ENCODE results near the gene LBX2. TPM values are rescaled to one million over a fixed set of nuclear protein-coding genes. Genes with fewer than 3 reads are reported as not detected.
A peak's percentile ranks its signal among the peaks of the same experiment; 100 is the strongest.

Gene LBX2
- total RNA-seq, 1 donor from 2014 or later = 0.40 TPM

- intact Hi-C loops (cut with micrococcal nuclease) = loop anchor here (2.0 kb wide), 1 partner anchor 281 kb away; no protein-coding TSS in a partner anchor
- Mint-ChIP-seq H3K4me1 (peaks cover 29% of the 10 kb centered on the region), H3K9me3 (no peaks in the 10 kb centered on the region), H3K27me3 (no peaks in the 10 kb centered on the region), H3K4me3 (peak overlapping the region; percentile 96), H3K36me3 (ENCODE audit: low read depth) (peaks cover 43% of the 10 kb centered on the region), H3K27ac (peak overlapping the region; percentile 92)
- no peak for DNase-seq
Measured at GRCh38 chr2:74531666-74532065, 32.3 kb upstream of the LBX2 start.

- intact Hi-C loops (cut with micrococcal nuclease) = loop anchor here (1.0 kb wide), 1 partner anchor 19 kb away; no protein-coding TSS in a partner anchor
- DNase-seq = peak; percentile 85
- Mint-ChIP-seq H3K27me3 (no peaks in the 10 kb centered on the region), H3K36me3 (ENCODE audit: low read depth) (peaks cover 53% of the 10 kb centered on the region), H3K4me1 (peaks cover 35% of the 10 kb centered on the region), H3K9me3 (no peaks in the 10 kb centered on the region), H3K27ac (peak overlapping the region; percentile 92), H3K4me3 (peak overlapping the region; percentile 96)
Measured at GRCh38 chr2:74530239-74531187, 31.1 kb upstream of the LBX2 start.

- peak within 1 kb of the TSS; percentile 96 for H3K4me3 Mint-ChIP-seq
- DNase-seq = peak; percentile 97
Measured at GRCh38 chr2:74529357-74530238, 30.2 kb upstream of the LBX2 start, which contains the start of the genes AUP1 and HTRA2. Gene AUP1 (minus strand): TSS chr2:74529706. CDS start chr2:74529629, 77 bp downstream. Gene HTRA2 (plus strand): TSS chr2:74529933. CDS start chr2:74530007, 74 bp downstream.

GRCh38 chr2:74528600-74529356, 29.4 kb upstream of the LBX2 start:
- intact Hi-C loops (cut with micrococcal nuclease) = loop anchor here (1.0 kb wide), 8 partner anchors 11 to 430 kb away; partner anchors contain the start of genes DOK1, INO80B, MRPL53 and POLE4
- H3K9me3 Mint-ChIP-seq = no peaks in the 10 kb centered on the region
- peak overlapping the region; percentile 96 for H3K27ac Mint-ChIP-seq
- peaks cover 35% of the 10 kb centered on the region for H3K4me1 Mint-ChIP-seq
- no peak for DNase-seq
- peaks cover 56% of the 10 kb centered on the region for H3K36me3 Mint-ChIP-seq (ENCODE audit: low read depth)
- H3K27me3 Mint-ChIP-seq = no peaks in the 10 kb centered on the region
- peak overlapping the region; percentile 96 for H3K4me3 Mint-ChIP-seq

More at GRCh38 chr2:74529357-74530238, 30.2 kb upstream of the LBX2 start, which contains the start of the genes AUP1 and HTRA2:
- peak within 1 kb of the TSS; percentile 96 for H3K27ac Mint-ChIP-seq
- peaks cover 58% of the 10 kb centered on the region for H3K36me3 Mint-ChIP-seq (ENCODE audit: low read depth)
- no peaks in the 10 kb centered on the region for H3K27me3 Mint-ChIP-seq
- peaks cover 35% of the 10 kb centered on the region for H3K4me1 Mint-ChIP-seq
- intact Hi-C loops (cut with micrococcal nuclease) = loop anchor here (1.0 kb wide), 9 partner anchors 12 to 429 kb away; partner anchors contain the start of genes DOK1, INO80B, MRPL53 and POLE4
- no peaks in the 10 kb centered on the region for H3K9me3 Mint-ChIP-seq

- intact Hi-C loops (cut with micrococcal nuclease) = no loop called here
- Mint-ChIP-seq H3K27ac (no peak overlapping the region), H3K27me3 (no peaks in the 10 kb centered on the region), H3K9me3 (no peaks in the 10 kb centered on the region), H3K36me3 (ENCODE audit: low read depth) (peaks cover 55% of the 10 kb centered on the region), H3K4me1 (peaks cover 38% of the 10 kb centered on the region), H3K4me3 (peak overlapping the region; percentile 96)
- DNase-seq = no peak
Measured at GRCh38 chr2:74527741-74528140, 28.3 kb upstream of the LBX2 start.

GRCh38 chr2:74526649-74527230, 27.3 kb upstream of the LBX2 start:
- Mint-ChIP-seq H3K27ac (no peak overlapping the region), H3K36me3 (ENCODE audit: low read depth) (peaks cover 46% of the 10 kb centered on the region), H3K4me3 (peak overlapping the region; percentile 43), H3K27me3 (peaks cover under 1% of the 10 kb centered on the region), H3K9me3 (no peaks in the 10 kb centered on the region), H3K4me1 (peaks cover 33% of the 10 kb centered on the region)
- DNase-seq = no peak
- intact Hi-C loops (cut with micrococcal nuclease) = no loop called here

- intact Hi-C loops (cut with micrococcal nuclease) = no loop called here
- Mint-ChIP-seq H3K27me3 (peaks cover 5% of the 10 kb centered on the region), H3K27ac (no peak within 1 kb of the TSS), H3K9me3 (no peaks in the 10 kb centered on the region), H3K36me3 (ENCODE audit: low read depth) (peaks cover 41% of the 10 kb centered on the region), H3K4me1 (peaks cover 26% of the 10 kb centered on the region), H3K4me3 (peak within 1 kb of the TSS; percentile 43)
- peak; percentile 76 for DNase-seq
Measured at GRCh38 chr2:74525717-74526648, 26.6 kb upstream of the LBX2 start, which contains the start of gene DQX1. Gene DQX1 (minus strand): TSS chr2:74526231. CDS start chr2:74525729, 502 bp downstream.

- peaks cover 39% of the 10 kb centered on the region for H3K36me3 Mint-ChIP-seq (ENCODE audit: low read depth)
- peaks cover 22% of the 10 kb centered on the region for H3K4me1 Mint-ChIP-seq
- H3K4me3 Mint-ChIP-seq = no peak overlapping the region
- DNase-seq = no peak
- intact Hi-C loops (cut with micrococcal nuclease) = no loop called here
- no peak overlapping the region for H3K27ac Mint-ChIP-seq
- H3K9me3 Mint-ChIP-seq = no peaks in the 10 kb centered on the region
- H3K27me3 Mint-ChIP-seq = peaks cover 12% of the 10 kb centered on the region
Measured at GRCh38 chr2:74524955-74525716, 25.7 kb upstream of the LBX2 start.

GRCh38 chr2:74524005-74524404, 24.6 kb upstream of the LBX2 start:
- DNase-seq = no peak
- H3K36me3 Mint-ChIP-seq (ENCODE audit: low read depth) = peaks cover 37% of the 10 kb centered on the region
- H3K4me1 Mint-ChIP-seq = peaks cover 22% of the 10 kb centered on the region
- no peak overlapping the region for H3K4me3 Mint-ChIP-seq
- H3K27ac Mint-ChIP-seq = no peak overlapping the region
- intact Hi-C loops (cut with micrococcal nuclease) = no loop called here
- H3K9me3 Mint-ChIP-seq = no peaks in the 10 kb centered on the region
- H3K27me3 Mint-ChIP-seq = peaks cover 21% of the 10 kb centered on the region

GRCh38 chr2:74522516-74522915, 23.1 kb upstream of the LBX2 start:
- intact Hi-C loops (cut with micrococcal nuclease) = no loop called here
- Mint-ChIP-seq H3K27ac (no peak overlapping the region), H3K4me3 (no peak overlapping the region), H3K9me3 (no peaks in the 10 kb centered on the region), H3K36me3 (ENCODE audit: low read depth) (peaks cover 24% of the 10 kb centered on the region), H3K4me1 (peaks cover 18% of the 10 kb centered on the region), H3K27me3 (peaks cover 36% of the 10 kb centered on the region)
- no peak for DNase-seq

- Mint-ChIP-seq H3K9me3 (peaks cover 7% of the 10 kb centered on the region), H3K27me3 (peaks cover 77% of the 10 kb centered on the region), H3K36me3 (ENCODE audit: low read depth) (peaks cover 9% of the 10 kb centered on the region), H3K27ac (no peak overlapping the region), H3K4me3 (peak overlapping the region; percentile 79), H3K4me1 (peaks cover 19% of the 10 kb centered on the region)
- intact Hi-C loops (cut with micrococcal nuclease) = loop anchor here (1.0 kb wide), 1 partner anchor 13 kb away; the partner anchor contains the start of genes AUP1 and HTRA2
- no peak for DNase-seq
Measured at GRCh38 chr2:74516650-74517049, 17.2 kb upstream of the LBX2 start.
